Vagina (tissue), 2 donors: Measurements from ENCODE around the gene ASB3. TPM values are rescaled to one million over a fixed set of nuclear protein-coding genes. Genes with fewer than 3 reads are reported as not detected.
"Not testable (repeated sequence)": the region's sequence is repeated elsewhere in the genome, so short reads cannot be mapped to it uniquely, and the experiment has no call there.

Source experiments
- DNase-seq, 2 donors: peaks; one replicate each; pipeline ENCODE4 v3.0.0-alpha.2; 2017; ENCODE audit errors: extremely low spot score in 2 of 2
- H3K27ac ChIP-seq: fragments of 200-600 bp; sonication (generic); one replicate; pipeline ENCODE4 v1.5.1; 2019
- H3K27me3 ChIP-seq: fragments of 200-600 bp; sonication (generic); one replicate; pipeline ENCODE4 v1.5.1; 2019
- H3K36me3 ChIP-seq, 2 donors: fragments of 200-600 bp; sonication (generic); one replicate each; pipeline ENCODE4 v1.5.1; 2017 to 2019
- H3K4me1 ChIP-seq: fragments of 200-600 bp; sonication (generic); one replicate; pipeline ENCODE4 v1.5.1; 2019
- H3K4me3 ChIP-seq, 2 donors: fragments of 200-600 bp; sonication (generic); 1 replicate in 1 of 2; 2 replicates in 1 of 2; pipeline ENCODE4 v1.5.1; 2016 to 2019
- H3K9me3 ChIP-seq: fragments of 200-600 bp; sonication (generic); one replicate; pipeline ENCODE4 v1.5.1; 2019
- CTCF ChIP-seq, 3 experiments: fragments of 450-650 bp in 2 of 3; fragments of 200-600 bp in 1 of 3; sonication (generic) in 1 of 3; IDR thresholded peaks; one replicate each; pipeline ENCODE4 v1.5.1; 2017 to 2019; ENCODE audit warnings: antibody characterized with exemption in 3 of 3, mild to moderate bottlenecking in 2 of 3, moderate library complexity in 2 of 3
- POLR2A ChIP-seq, 2 donors: fragments of 450-650 bp; IDR thresholded peaks; one replicate each; pipeline ENCODE4 v1.6.1; 2017; ENCODE audit warnings: antibody characterized with exemption in 2 of 2, mild to moderate bottlenecking in 2 of 2, moderate library complexity in 2 of 2
- POLR2AphosphoS5 ChIP-seq, 2 donors: sonication (generic); formaldehyde crosslinking; IDR thresholded peaks; one replicate each; pipeline ENCODE4 v1.9.0; 2017; ENCODE audit warnings: antibody characterized with exemption in 2 of 2, mild to moderate bottlenecking in 2 of 2, low read depth in 1 of 2; ENCODE audit not compliant: insufficient read depth in 1 of 2
- intact Hi-C: fragments of 100-400 bp; cut with DNase I; formaldehyde crosslinking; loops from one replicate; pipeline ENCODE4 v1.15.1; 2023
- total RNA-seq: library from RNA; depleted of rRNA; stranded (reverse); fragments of >200 nt; gene quantifications from one replicate; pipeline ENCODE4 v1.2.3, GENCODE V29; 2016

Gene ASB3
- 13.5 TPM for total RNA-seq

- TF ChIP-seq POLR2AphosphoS5 (IDR thresholded peaks at IDR 0.05; ENCODE audit: insufficient read depth in 1 of 2, low read depth in 1 of 2) = peak; percentile 87 to 89
- TF ChIP-seq CTCF (IDR thresholded peaks at IDR 0.05) = no peak
- peak in 1 of 2 donors; percentile 21 for TF ChIP-seq POLR2A (IDR thresholded peaks at IDR 0.05)
- no peaks in the 10 kb centered on the region for H3K36me3 ChIP-seq
- H3K4me3 ChIP-seq = peak within 1 kb of the TSS; percentile 83 to 95
- no peaks in the 10 kb centered on the region for H3K27me3 ChIP-seq
- H3K27ac ChIP-seq = peak within 1 kb of the TSS; percentile 82
- no peaks in the 10 kb centered on the region for H3K9me3 ChIP-seq
- intact Hi-C loops = no loop called here
- peaks cover 57% of the 10 kb centered on the region for H3K4me1 ChIP-seq
- DNase-seq = peak in 1 of 2 donors; percentile 89
Measured at GRCh38 chr2:53786705-53787613, at the start of gene ASB3, which contains the start of gene ERLEC1. ASB3 (minus strand) TSS chr2:53786953; CDS start chr2:53765572, 21,381 bp downstream. ERLEC1 (plus strand) TSS chr2:53787044; CDS start chr2:53787211, 167 bp downstream.

DNA sequence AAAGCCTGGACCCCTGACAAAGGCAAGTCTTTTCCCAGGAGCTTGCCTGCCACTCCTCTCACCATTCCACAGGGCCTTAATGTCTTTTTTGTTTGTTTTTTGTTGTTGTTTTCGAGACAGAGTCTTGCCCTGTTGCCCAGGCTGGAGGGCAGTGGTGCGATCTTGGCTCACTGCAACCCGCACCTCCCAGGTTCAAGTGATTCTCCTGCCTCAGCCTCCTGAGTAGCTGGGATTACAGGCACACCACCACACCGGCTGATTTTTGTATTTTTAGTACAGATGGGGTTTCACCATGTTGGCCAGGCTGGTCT lies 43.2 kb upstream of the ASB3 start:
- H3K9me3 ChIP-seq, DNase-seq, H3K4me3 ChIP-seq, H3K36me3 ChIP-seq, H3K27me3 ChIP-seq, H3K27ac ChIP-seq, intact Hi-C loops: not testable (repeated sequence)
- peaks cover 17% of the 10 kb centered on the region for H3K4me1 ChIP-seq

DNA sequence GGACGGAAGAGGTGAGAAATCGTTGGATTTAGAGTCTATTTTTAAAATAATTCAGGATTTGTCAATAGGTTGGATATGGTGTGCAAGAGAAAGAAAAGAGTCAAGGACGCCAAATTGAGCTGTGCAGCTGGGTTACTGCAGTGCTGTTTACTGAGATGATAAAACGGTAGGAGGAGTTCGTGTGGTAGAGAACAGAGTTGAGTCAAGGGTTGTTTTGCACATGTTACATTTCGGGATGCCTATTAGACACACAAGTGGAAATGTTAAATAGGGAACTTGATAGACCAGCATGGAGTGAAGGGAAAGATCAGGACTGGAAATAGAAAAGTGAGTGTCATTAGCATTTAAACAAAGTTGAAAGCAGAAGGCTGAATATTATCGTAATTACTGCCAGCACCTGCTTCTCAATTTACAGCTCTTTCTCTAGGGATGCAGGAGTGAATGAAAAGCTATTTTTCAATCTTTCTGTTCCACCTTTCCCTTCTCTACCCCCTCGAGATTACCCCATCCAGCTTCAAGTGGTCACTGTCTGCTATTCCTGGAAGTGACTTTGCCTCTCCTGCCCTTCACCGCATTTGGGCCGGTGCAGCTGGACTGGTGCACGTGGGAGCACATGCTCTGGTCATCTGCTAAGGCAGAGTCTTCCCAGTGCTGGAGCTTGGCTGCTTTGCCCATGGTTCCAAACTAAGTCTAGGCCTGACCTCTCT lies 42.7 kb upstream of the ASB3 start:
- DNase-seq = no peak
- no peak for TF ChIP-seq POLR2AphosphoS5 (IDR thresholded peaks at IDR 0.05; ENCODE audit: insufficient read depth in 1 of 2, low read depth in 1 of 2)
- no peak for TF ChIP-seq CTCF (IDR thresholded peaks at IDR 0.05)
- no peak for TF ChIP-seq POLR2A (IDR thresholded peaks at IDR 0.05)
- no peak overlapping the region for H3K4me3 ChIP-seq
- H3K9me3 ChIP-seq = no peaks in the 10 kb centered on the region
- peaks cover 0 to 5% of the 10 kb centered on the region in 2 donors for H3K36me3 ChIP-seq
- no peak overlapping the region for H3K27ac ChIP-seq
- H3K4me1 ChIP-seq = peaks cover 17% of the 10 kb centered on the region
- H3K27me3 ChIP-seq = no peaks in the 10 kb centered on the region
- intact Hi-C loops = no loop called here

DNA sequence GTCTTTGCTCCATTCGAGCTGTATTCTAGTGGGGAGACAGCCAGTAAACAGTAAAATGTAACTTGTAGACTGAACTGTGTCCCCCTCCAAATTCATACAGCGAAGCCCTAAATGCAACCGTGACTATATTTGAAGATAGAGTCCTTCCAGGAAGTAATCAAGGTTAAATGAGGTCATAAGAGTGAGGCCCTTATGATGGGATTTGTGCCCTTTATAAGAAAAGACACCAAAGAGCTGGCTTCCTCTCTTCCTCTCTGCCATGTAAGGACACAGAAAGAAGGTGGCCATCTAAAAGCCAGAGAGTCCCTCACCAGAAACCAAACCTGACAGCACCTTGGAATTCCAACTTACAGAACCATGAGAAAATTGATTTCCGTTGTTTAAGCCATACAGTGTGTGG lies 41.6 kb upstream of the ASB3 start:
- intact Hi-C loops = no loop called here
- no peaks in the 10 kb centered on the region for H3K27me3 ChIP-seq
- TF ChIP-seq POLR2A (IDR thresholded peaks at IDR 0.05) = no peak
- TF ChIP-seq POLR2AphosphoS5 (IDR thresholded peaks at IDR 0.05; ENCODE audit: insufficient read depth in 1 of 2, low read depth in 1 of 2) = no peak
- no peak for TF ChIP-seq CTCF (IDR thresholded peaks at IDR 0.05)
- H3K27ac ChIP-seq = no peak overlapping the region
- peaks cover 0 to 4% of the 10 kb centered on the region in 2 donors for H3K36me3 ChIP-seq
- DNase-seq = no peak
- H3K4me3 ChIP-seq = no peak overlapping the region
- H3K4me1 ChIP-seq = peaks cover 17% of the 10 kb centered on the region
- H3K9me3 ChIP-seq = no peaks in the 10 kb centered on the region

GRCh38 chr2:53827398-53828175 lies 40.8 kb upstream of the ASB3 start:
- H3K27ac ChIP-seq = no peak overlapping the region
- no peak overlapping the region for H3K4me3 ChIP-seq
- H3K9me3 ChIP-seq = no peaks in the 10 kb centered on the region
- no peak for DNase-seq
- H3K36me3 ChIP-seq = peaks cover 0 to 4% of the 10 kb centered on the region in 2 donors
- peaks cover 17% of the 10 kb centered on the region for H3K4me1 ChIP-seq
- intact Hi-C loops = no loop called here
- TF ChIP-seq POLR2A (IDR thresholded peaks at IDR 0.05) (no peak), CTCF (IDR thresholded peaks at IDR 0.05) (no peak), POLR2AphosphoS5 (IDR thresholded peaks at IDR 0.05; ENCODE audit: insufficient read depth in 1 of 2, low read depth in 1 of 2) (no peak)
- no peaks in the 10 kb centered on the region for H3K27me3 ChIP-seq
